Breast epithelium (tissue), 3 donors: ENCODE data around the gene ORC1.

Experiments
- POLR2A ChIP-seq: fragments of 450-650 bp; IDR thresholded peaks from one replicate; pipeline ENCODE4 v1.6.1; 2016; ENCODE audit warnings: antibody characterized with exemption, mild to moderate bottlenecking, moderate library complexity
- TF ChIP-seq, protein P1 (sequence below), 3 donors: fragments of 450-650 bp; IDR thresholded peaks; one replicate each; pipeline ENCODE4 v1.5.1; 2016 to 2017; ENCODE audit warnings: antibody characterized with exemption in 3 of 3, mild to moderate bottlenecking in 3 of 3, moderate library complexity in 3 of 3

DNA sequence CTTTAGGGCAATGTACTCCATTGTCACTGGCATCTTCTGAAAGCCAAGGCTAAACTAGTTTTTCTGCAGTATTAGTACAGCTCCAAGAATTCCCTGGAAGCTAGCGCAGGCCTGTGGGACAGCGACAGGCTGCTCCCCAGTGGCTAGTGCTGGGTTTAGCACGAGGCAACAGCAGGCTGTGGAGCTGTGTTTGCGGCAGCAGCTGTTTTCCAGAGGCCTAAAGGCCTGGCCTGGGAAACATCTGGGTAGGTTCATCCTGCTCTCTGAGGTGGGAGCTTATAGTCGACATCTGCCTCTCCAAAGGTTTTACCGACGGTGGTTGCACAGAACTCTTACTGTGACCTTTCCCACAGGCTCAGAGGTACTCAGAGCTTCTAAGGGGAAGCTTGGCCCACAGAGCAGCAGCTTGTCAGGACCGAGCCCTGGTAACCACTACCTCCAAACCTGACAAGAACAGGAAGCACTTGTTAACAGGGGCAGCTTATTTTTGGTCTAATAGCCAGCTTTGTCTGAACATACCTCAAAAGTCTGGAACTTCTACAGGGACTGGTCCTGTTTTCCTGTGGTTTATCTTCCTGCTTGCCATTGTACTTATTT is 55.4 kb downstream of the ORC1 start:
- TF ChIP-seq, protein P1, sequence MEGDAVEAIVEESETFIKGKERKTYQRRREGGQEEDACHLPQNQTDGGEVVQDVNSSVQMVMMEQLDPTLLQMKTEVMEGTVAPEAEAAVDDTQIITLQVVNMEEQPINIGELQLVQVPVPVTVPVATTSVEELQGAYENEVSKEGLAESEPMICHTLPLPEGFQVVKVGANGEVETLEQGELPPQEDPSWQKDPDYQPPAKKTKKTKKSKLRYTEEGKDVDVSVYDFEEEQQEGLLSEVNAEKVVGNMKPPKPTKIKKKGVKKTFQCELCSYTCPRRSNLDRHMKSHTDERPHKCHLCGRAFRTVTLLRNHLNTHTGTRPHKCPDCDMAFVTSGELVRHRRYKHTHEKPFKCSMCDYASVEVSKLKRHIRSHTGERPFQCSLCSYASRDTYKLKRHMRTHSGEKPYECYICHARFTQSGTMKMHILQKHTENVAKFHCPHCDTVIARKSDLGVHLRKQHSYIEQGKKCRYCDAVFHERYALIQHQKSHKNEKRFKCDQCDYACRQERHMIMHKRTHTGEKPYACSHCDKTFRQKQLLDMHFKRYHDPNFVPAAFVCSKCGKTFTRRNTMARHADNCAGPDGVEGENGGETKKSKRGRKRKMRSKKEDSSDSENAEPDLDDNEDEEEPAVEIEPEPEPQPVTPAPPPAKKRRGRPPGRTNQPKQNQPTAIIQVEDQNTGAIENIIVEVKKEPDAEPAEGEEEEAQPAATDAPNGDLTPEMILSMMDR (IDR thresholded peaks at IDR 0.05) = peak in 1 of 3 donors; percentile 25
- no peak for TF ChIP-seq POLR2A
